KMS-11 (cell line): ENCODE data around the gene SKI.

Experiments used
- H2AFZ ChIP-seq: fragments of 200-600 bp; sonication (generic); 2 replicates; pipeline ENCODE4 v1.6.1; 2016; ENCODE audit warnings: antibody characterized with exemption, mixed run types, low read depth
- H3K27ac ChIP-seq: fragments of 200-600 bp; sonication (generic); 2 replicates; pipeline ENCODE4 v1.6.1; 2016; ENCODE audit warnings: mild to moderate bottlenecking, mixed run types
- H3K27me3 ChIP-seq: fragments of 200-600 bp; sonication (generic); 2 replicates; pipeline ENCODE4 v1.6.1; 2017; ENCODE audit warnings: mild to moderate bottlenecking, low read depth, mixed run types, moderate library complexity; ENCODE audit not compliant: insufficient read depth
- H3K36me3 ChIP-seq: fragments of 200-600 bp; sonication (generic); 2 replicates; pipeline ENCODE4 v1.6.1; 2017; ENCODE audit warnings: mild to moderate bottlenecking, mixed run types; ENCODE audit not compliant: insufficient read depth
- H3K4me1 ChIP-seq: fragments of 200-600 bp; sonication (generic); 2 replicates; pipeline ENCODE4 v1.6.1; 2016; ENCODE audit warnings: mild to moderate bottlenecking, low read depth, mixed run types; ENCODE audit not compliant: poor library complexity, severe bottlenecking
- H3K4me2 ChIP-seq: fragments of 200-600 bp; sonication (generic); 2 replicates; pipeline ENCODE4 v1.7.0; 2016; ENCODE audit warnings: mild to moderate bottlenecking, mixed run types
- H3K4me3 ChIP-seq: fragments of 200-600 bp; sonication (generic); IDR thresholded peaks from 2 replicates; pipeline ENCODE4 v1.6.1; 2017; ENCODE audit warnings: low read depth, low read length, mixed read lengths; ENCODE audit not compliant: insufficient read depth
- H3K79me2 ChIP-seq: fragments of 200-600 bp; sonication (generic); 2 replicates; pipeline ENCODE4 v1.6.1; 2016; ENCODE audit warnings: low read depth, mixed run types; ENCODE audit not compliant: insufficient read depth
- H3K9ac ChIP-seq: fragments of 200-600 bp; sonication (generic); 2 replicates; pipeline ENCODE4 v1.6.1; 2016; ENCODE audit warnings: mild to moderate bottlenecking, mixed run types
- H4K20me1 ChIP-seq: fragments of 200-600 bp; sonication (generic); 2 replicates; pipeline ENCODE4 v1.6.1; 2016; ENCODE audit warnings: mild to moderate bottlenecking, mixed run types; ENCODE audit not compliant: insufficient read depth
- CTCF ChIP-seq: fragments of 200-600 bp; sonication (generic); conservative IDR thresholded peaks from 2 replicates; pipeline ENCODE4 v1.6.1; 2017; ENCODE audit warnings: low read depth, mild to moderate bottlenecking, antibody characterized with exemption, low read length, moderate library complexity, mixed read lengths

The SKI gene

GRCh38 chr1:2283371-2283990 lies 55.4 kb downstream of the SKI start:
- H4K20me1 ChIP-seq = no peaks in the 10 kb centered on the region
- no peak overlapping the region for H3K9ac ChIP-seq
- H3K79me2 ChIP-seq = no peaks in the 10 kb centered on the region
- no peak overlapping the region for H3K4me3 ChIP-seq
- no peak overlapping the region for H3K27ac ChIP-seq
- no peaks in the 10 kb centered on the region for H3K4me1 ChIP-seq
- H3K4me2 ChIP-seq = no peak overlapping the region
- H3K36me3 ChIP-seq = no peaks in the 10 kb centered on the region
- TF ChIP-seq CTCF = no peak
- H2AFZ ChIP-seq = no peak overlapping the region
- peaks cover 9% of the 10 kb centered on the region; the same call in 1 of the 2 replicates for H3K27me3 ChIP-seq

GRCh38 chr1:2283991-2284895 lies 56.1 kb downstream of the SKI start:
- no peak for TF ChIP-seq CTCF
- H3K79me2 ChIP-seq = no peaks in the 10 kb centered on the region
- H3K27me3 ChIP-seq = peaks cover 9% of the 10 kb centered on the region; the same call in 1 of the 2 replicates
- H3K27ac ChIP-seq = no peak overlapping the region
- H3K4me2 ChIP-seq = no peak overlapping the region
- H3K36me3 ChIP-seq = no peaks in the 10 kb centered on the region
- H2AFZ ChIP-seq = no peak overlapping the region
- no peaks in the 10 kb centered on the region for H4K20me1 ChIP-seq
- H3K4me1 ChIP-seq = no peaks in the 10 kb centered on the region
- no peak overlapping the region for H3K4me3 ChIP-seq
- no peak overlapping the region for H3K9ac ChIP-seq

GRCh38 chr1:2284932-2285331 lies 56.8 kb downstream of the SKI start:
- H3K9ac ChIP-seq = no peak overlapping the region
- H3K79me2 ChIP-seq = no peaks in the 10 kb centered on the region
- H4K20me1 ChIP-seq = no peaks in the 10 kb centered on the region
- H3K27ac ChIP-seq = no peak overlapping the region
- H3K27me3 ChIP-seq = peaks cover 12% of the 10 kb centered on the region; the same call in 1 of the 2 replicates
- H3K4me3 ChIP-seq = no peak overlapping the region
- no peak for TF ChIP-seq CTCF
- H3K4me2 ChIP-seq = no peak overlapping the region
- no peaks in the 10 kb centered on the region for H3K4me1 ChIP-seq
- no peaks in the 10 kb centered on the region for H3K36me3 ChIP-seq
- H2AFZ ChIP-seq = no peak overlapping the region

GRCh38 chr1:2286923-2287322 lies 58.8 kb downstream of the SKI start:
- Histone ChIP-seq H3K27ac (no peak overlapping the region), H3K36me3 (no peaks in the 10 kb centered on the region), H2AFZ (no peak overlapping the region), H4K20me1 (no peaks in the 10 kb centered on the region), H3K4me1 (peaks cover 10% of the 10 kb centered on the region), H3K4me3 (no peak overlapping the region), H3K9ac (no peak overlapping the region), H3K79me2 (no peaks in the 10 kb centered on the region), H3K4me2 (no peak overlapping the region), H3K27me3 (peaks cover 29% of the 10 kb centered on the region; the same call in 1 of the 2 replicates)
- TF ChIP-seq CTCF = no peak
